Activated CD4-positive, alpha-beta T cell treated with anti-CD3 and anti-CD28 coated beads, Interleukin-2, Interleukin-6, amounts not matched to agents 100 ng/mL and 50 ng/mL, durations not matched to agents 16 hours and 8 hours (primary cell): Measurements from ENCODE around the gene VAPA.

ENCODE experiments used
- DNase-seq: peaks from one replicate; pipeline ENCODE4 v3.0.0-alpha.2; 2020

Gene VAPA

GRCh38 chr18:9947248-9947647 lies 33.4 kb downstream of the VAPA start:
- DNase-seq, result no peak

GRCh38 chr18:9949315-9949714 lies 35.5 kb downstream of the VAPA start:
- DNase-seq, result no peak

GRCh38 chr18:9949861-9950260 lies 36.0 kb downstream of the VAPA start:
- DNase-seq, result no peak

- no peak for DNase-seq
These were observed 36.6 kb downstream of the VAPA start for GRCh38 chr18:9950289-9951016.

- DNase-seq, result peak; percentile 35
These were observed 37.4 kb downstream of the VAPA start for GRCh38 chr18:9951022-9951859.

- DNase-seq, result no peak
These were observed 39.0 kb downstream of the VAPA start for GRCh38 chr18:9952633-9953416.

- DNase-seq, result no peak
These were observed 45.1 kb downstream of the VAPA start for GRCh38 chr18:9958861-9959399.

- DNase-seq, result no peak
These were observed 45.7 kb downstream of the VAPA start for GRCh38 chr18:9959564-9959963.

GRCh38 chr18:9960258-9960904 lies 46.6 kb downstream of the VAPA start:
- no peak for DNase-seq

GRCh38 chr18:9961041-9961440 lies 47.2 kb downstream of the VAPA start:
- no peak for DNase-seq

GRCh38 chr18:9965711-9966624 lies 52.2 kb downstream of the VAPA start:
- DNase-seq, result no peak

GRCh38 chr18:9968081-9968848 lies 54.4 kb downstream of the VAPA start:
- no peak for DNase-seq

- no peak for DNase-seq
These were observed 55.4 kb downstream of the VAPA start for GRCh38 chr18:9969247-9969646.

GRCh38 chr18:9971313-9971920 lies 57.6 kb downstream of the VAPA start:
- DNase-seq, result peak; percentile 79

GRCh38 chr18:9973470-9973869 lies 59.7 kb downstream of the VAPA start:
- DNase-seq, result no peak

GRCh38 chr18:9974279-9974915 lies 60.6 kb downstream of the VAPA start:
- DNase-seq, result no peak

GRCh38 chr18:9975658-9976057 lies 61.8 kb downstream of the VAPA start:
- DNase-seq, result no peak

- DNase-seq, result no peak
These were observed 68.9 kb downstream of the VAPA start for GRCh38 chr18:9982711-9983110.

GRCh38 chr18:9984080-9984479 lies 70.3 kb downstream of the VAPA start:
- DNase-seq, result no peak

GRCh38 chr18:9985641-9986040 lies 71.8 kb downstream of the VAPA start:
- no peak for DNase-seq
